Mucosa of descending colon (tissue), 3 donors: ENCODE measurements around the gene SART3. TPM values are rescaled to one million over a fixed set of nuclear protein-coding genes. Genes with fewer than 3 reads are reported as not detected.
A peak's percentile ranks its signal among the peaks of the same experiment; 100 is the strongest.

Experiments used
- ATAC-seq: fragments of 200-7000 bp; cut with Tn5 transposase; one replicate; pipeline ENCODE4 v1.9.1; 2020; ENCODE audit warnings: mild to moderate bottlenecking, moderate library complexity
- DNase-seq, 3 donors: peaks; one replicate each; pipeline ENCODE4 v3.0.0-alpha.2; 2020
- H3K36me3 ChIP-seq: fragments of 200-600 bp; one replicate; pipeline ENCODE4 v1.8.0; 2021; ENCODE audit warnings: low read depth, mild to moderate bottlenecking
- H3K4me1 ChIP-seq: fragments of 200-600 bp; one replicate; pipeline ENCODE4 v1.8.0; 2021; ENCODE audit warnings: low read depth, mild to moderate bottlenecking
- H3K4me3 ChIP-seq: fragments of 200-600 bp; one replicate; pipeline ENCODE4 v1.8.0; 2021; ENCODE audit warnings: mild to moderate bottlenecking
- H3K9me3 ChIP-seq: fragments of 200-600 bp; one replicate; pipeline ENCODE4 v1.8.0; 2021; ENCODE audit warnings: mild to moderate bottlenecking
- CTCF ChIP-seq: fragments of 200-600 bp; IDR thresholded peaks from one replicate; pipeline ENCODE4 v1.8.0; 2022; ENCODE audit warnings: antibody characterized with exemption, mild to moderate bottlenecking
- intact Hi-C, 2 donors: fragments of 100-400 bp; cut with DNase I in 1 of 2; cut with micrococcal nuclease in 1 of 2; formaldehyde crosslinking; loops; one replicate each; pipeline versions ENCODE4 v1.11.0 to v1.11.1; 2022; cut with DNase I, micrococcal nuclease
- total RNA-seq, 3 donors: library from RNA; stranded (reverse); fragmentation: NEBNext Ultra II Directional in 2 of 3; extraction: Animal tissue kit (Norgen Biotek cat#: 25700) in 2 of 3; gene quantifications; one replicate each; pipeline versions ENCODE4 v1.2.1 to v1.2.4, GENCODE V29; 2021 to 2023
- donor health status: DM: no; HTN: no; CAD: no; lungs with moderate emphysema.
- donor health status: DM: no; HTN: no; CAD: no.
- donor health status: DM: no; HTN: yes; CAD: no.

Gene SART3
- total RNA-seq, 3 donors from 2014 or later = 42.0 to 47.7 (median 47.6) TPM

- Histone ChIP-seq H3K4me3 (no peak overlapping the region), H3K9me3 (no peaks in the 10 kb centered on the region), H3K4me1 (peaks cover 26% of the 10 kb centered on the region), H3K36me3 (peaks cover 17% of the 10 kb centered on the region)
- no peak for TF ChIP-seq CTCF
- intact Hi-C loops = no loop called here
- DNase-seq (no peak), ATAC-seq (no peak)
Observed at GRCh38 chr12:108570743-108571608, 10.0 kb upstream of the SART3 start.

GRCh38 chr12:108568338-108569154 lies 7.6 kb upstream of the SART3 start:
- DNase-seq (peak in 1 of 3 donors; percentile 43), ATAC-seq (peak; percentile 47)
- no peaks in the 10 kb centered on the region for H3K9me3 ChIP-seq
- peaks cover 31% of the 10 kb centered on the region for H3K4me1 ChIP-seq
- intact Hi-C loops = loop anchor here in 1 of 2 donors (5.0 to 10.0 kb wide), 3 partner anchors 49 to 526 kb away; partner anchors contain the start of genes ALKBH2 and UNG
- H3K4me3 ChIP-seq = no peak overlapping the region
- peaks cover 17% of the 10 kb centered on the region for H3K36me3 ChIP-seq
- TF ChIP-seq CTCF = no peak

- H3K36me3 ChIP-seq = peaks cover 17% of the 10 kb centered on the region
- no peaks in the 10 kb centered on the region for H3K9me3 ChIP-seq
- intact Hi-C loops = loop anchor here in 1 of 2 donors (5.0 to 10.0 kb wide), 3 partner anchors 50 to 527 kb away; partner anchors contain the start of genes ALKBH2 and UNG
- H3K4me3 ChIP-seq = no peak overlapping the region
- no peak for TF ChIP-seq CTCF
- ATAC-seq (no peak), DNase-seq (no peak)
- peaks cover 28% of the 10 kb centered on the region for H3K4me1 ChIP-seq
Observed at GRCh38 chr12:108567406-108568337, 6.7 kb upstream of the SART3 start.

- Histone ChIP-seq H3K4me3 (no peak overlapping the region), H3K9me3 (no peaks in the 10 kb centered on the region), H3K4me1 (peaks cover 35% of the 10 kb centered on the region), H3K36me3 (peaks cover 17% of the 10 kb centered on the region)
- intact Hi-C loops = loop anchor here in 1 of 2 donors (5.0 to 10.0 kb wide), 3 partner anchors 51 to 528 kb away; partner anchors contain the start of genes ALKBH2 and UNG
- no peak for ATAC-seq
- no peak for TF ChIP-seq CTCF
- DNase-seq = no peak
Observed at GRCh38 chr12:108566452-108566851, 5.5 kb upstream of the SART3 start.

GRCh38 chr12:108565976-108566375 lies 5.0 kb upstream of the SART3 start:
- no peak for TF ChIP-seq CTCF
- Histone ChIP-seq H3K9me3 (no peaks in the 10 kb centered on the region), H3K36me3 (peaks cover 21% of the 10 kb centered on the region), H3K4me1 (peaks cover 35% of the 10 kb centered on the region), H3K4me3 (no peak overlapping the region)
- ATAC-seq = no peak
- intact Hi-C loops = loop anchor here in 1 of 2 donors (5.0 to 10.0 kb wide), 3 partner anchors 51 to 529 kb away; partner anchors contain the start of genes ALKBH2 and UNG
- DNase-seq = peak; percentile 65 to 82 (median 73)
